GM23338 (cell line): ENCODE data around the gene TMEM176B.

Source experiments
- CTCF ChIP-seq, 2 experiments: fragments of 200-600 bp in 1 of 2; sonication (generic) in 1 of 2; conservative IDR thresholded peaks; 2 replicates each; pipeline versions ENCODE4 v1.5.1 to v1.6.1; 2016 to 2017; ENCODE audit warnings: antibody characterized with exemption in 2 of 2, low read depth in 2 of 2, mild to moderate bottlenecking in 2 of 2, moderate library complexity in 1 of 2
- EZH2phosphoT487 ChIP-seq: fragments of 200-600 bp; sonication (generic); IDR thresholded peaks from one replicate; pipeline ENCODE4 v1.8.1; 2018; ENCODE audit warnings: antibody characterized with exemption; ENCODE audit not compliant: unreplicated experiment
- NANOG ChIP-seq: IDR thresholded peaks from 2 replicates; pipeline ENCODE4 v1.6.1; 2016; ENCODE audit warnings: antibody characterized with exemption, borderline replicate concordance
- REST ChIP-seq: IDR thresholded peaks from one replicate; pipeline ENCODE4 v1.6.1; 2018; ENCODE audit warnings: antibody characterized with exemption; ENCODE audit not compliant: unreplicated experiment

DNA sequence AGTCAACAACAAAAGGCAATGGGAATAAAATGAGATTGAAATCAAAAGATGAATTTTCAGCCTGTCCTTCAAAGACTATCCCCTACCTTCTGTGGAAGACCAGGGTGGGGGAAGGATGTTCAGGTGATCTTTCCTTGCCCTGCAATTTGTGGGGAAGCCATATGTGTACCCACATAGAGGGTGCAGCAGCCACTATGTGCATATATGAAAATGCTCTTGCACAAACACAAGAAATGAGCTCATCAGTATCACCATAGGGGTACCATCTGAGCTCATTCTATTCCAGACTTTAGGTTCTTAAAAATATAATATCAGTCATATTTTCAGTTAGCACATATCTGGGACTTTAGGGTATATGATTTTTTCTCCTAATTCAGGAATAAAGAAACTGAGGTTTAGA lies 45.2 kb downstream of the TMEM176B start:
- TF ChIP-seq CTCF (conservative IDR thresholded peaks at IDR 0.05; ENCODE audit: low read depth in 2 of 2) (no peak), NANOG (no peak), REST (no peak), EZH2phosphoT487 (no peak)
